NCI-H524 (cell line): ENCODE results near the gene CARHSP1.
"Not testable (repeated sequence)": the region's sequence is repeated elsewhere in the genome, so short reads cannot be mapped to it uniquely, and the experiment has no call there.

ENCODE experiments used
- DNase-seq, 2 experiments: peaks; one replicate each; lab custom pipeline; 2025; lab: John Stamatoyannopoulos, UW

CARHSP1 gene

GRCh38 chr16:8828541-8829165 lies 40.2 kb downstream of the CARHSP1 start:
- no peak for DNase-seq

GRCh38 chr16:8826278-8826879 lies 42.4 kb downstream of the CARHSP1 start:
- DNase-seq, result no peak

- no peak for DNase-seq
Measured at GRCh38 chr16:8822403-8822802, 46.4 kb downstream of the CARHSP1 start.

- no peak for DNase-seq
Measured at GRCh38 chr16:8819411-8820034, 49.3 kb downstream of the CARHSP1 start.

- peak in 1 of 2 experiments; percentile 25 for DNase-seq
Measured at GRCh38 chr16:8818504-8819270, 50.1 kb downstream of the CARHSP1 start.

- no peak for DNase-seq
Measured at GRCh38 chr16:8816967-8817655, 51.7 kb downstream of the CARHSP1 start.

GRCh38 chr16:8814095-8814806 lies 54.6 kb downstream of the CARHSP1 start:
- no peak for DNase-seq

- no peak for DNase-seq
Measured at GRCh38 chr16:8812162-8812843, 56.5 kb downstream of the CARHSP1 start.

GRCh38 chr16:8808613-8809353 lies 60.0 kb downstream of the CARHSP1 start:
- DNase-seq, result no peak

GRCh38 chr16:8808009-8808408 lies 60.8 kb downstream of the CARHSP1 start:
- DNase-seq, result no peak

GRCh38 chr16:8807189-8807588 lies 61.6 kb downstream of the CARHSP1 start:
- no peak for DNase-seq

- DNase-seq, result no peak
Measured at GRCh38 chr16:8806272-8806983, 62.4 kb downstream of the CARHSP1 start.

GRCh38 chr16:8804313-8804712 lies 64.5 kb downstream of the CARHSP1 start:
- no peak for DNase-seq

GRCh38 chr16:8803733-8804132 lies 65.1 kb downstream of the CARHSP1 start:
- DNase-seq, result not testable (repeated sequence)
